NCI-H128 (cell line): Measurements from ENCODE around the gene ZNF92.
"Not testable (repeated sequence)": the region's sequence is repeated elsewhere in the genome, so short reads cannot be mapped to it uniquely, and the experiment has no call there.

Experiments
- DNase-seq: peaks from one replicate; lab custom pipeline; 2025; ENCODE audit not compliant: unreplicated experiment; lab: John Stamatoyannopoulos, UW

The ZNF92 gene

DNA sequence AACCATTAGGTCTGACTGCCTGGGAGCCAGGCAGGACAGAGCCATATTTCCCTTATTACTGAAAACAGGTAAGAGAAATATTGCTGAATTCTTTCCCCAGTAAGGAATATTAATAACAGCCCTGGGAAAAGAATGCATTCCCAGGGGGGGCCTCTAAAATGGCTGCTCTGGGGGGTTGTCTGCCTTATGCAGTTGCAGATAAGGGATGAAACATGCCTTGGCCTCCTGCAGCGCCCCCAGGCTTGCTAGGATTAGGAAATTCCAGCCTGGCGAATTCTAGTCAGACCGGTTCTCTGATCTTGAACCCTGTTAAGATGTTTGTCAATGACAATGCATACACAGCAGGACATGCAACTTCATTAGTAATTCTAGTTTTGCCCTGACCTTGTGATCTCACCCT is 49.6 kb downstream of the ZNF92 start:
- DNase-seq = not testable (repeated sequence)

DNA sequence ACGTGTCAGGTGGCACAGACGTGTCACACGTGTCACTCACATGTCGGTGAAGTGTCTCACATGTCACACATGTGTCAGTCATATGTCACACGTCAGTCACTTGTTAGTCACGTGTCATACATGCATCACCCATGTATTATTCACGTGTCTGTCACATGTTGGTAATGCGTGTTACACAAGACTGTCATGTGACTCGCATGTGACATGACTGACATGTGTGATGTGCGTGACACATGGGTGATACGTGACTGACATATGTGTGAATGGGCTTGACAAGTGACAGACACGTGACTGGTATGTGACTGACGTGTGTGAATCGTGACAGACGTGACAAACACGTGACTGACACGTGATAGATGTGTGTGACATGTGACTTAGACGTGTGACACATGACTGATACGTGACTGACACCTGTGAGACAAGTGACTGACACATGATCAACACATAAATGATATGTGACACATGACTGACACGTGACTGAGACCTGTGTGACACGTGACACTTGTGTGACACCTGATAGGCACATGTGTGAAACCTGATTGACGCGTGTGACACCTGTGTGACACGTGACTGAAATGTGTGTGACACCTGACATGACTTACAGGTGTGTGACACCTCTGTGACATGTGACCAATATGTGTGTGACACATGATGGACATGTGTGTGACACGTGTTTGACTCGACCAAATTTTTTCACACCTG is 56.1 kb downstream of the ZNF92 start:
- no peak for DNase-seq

DNA sequence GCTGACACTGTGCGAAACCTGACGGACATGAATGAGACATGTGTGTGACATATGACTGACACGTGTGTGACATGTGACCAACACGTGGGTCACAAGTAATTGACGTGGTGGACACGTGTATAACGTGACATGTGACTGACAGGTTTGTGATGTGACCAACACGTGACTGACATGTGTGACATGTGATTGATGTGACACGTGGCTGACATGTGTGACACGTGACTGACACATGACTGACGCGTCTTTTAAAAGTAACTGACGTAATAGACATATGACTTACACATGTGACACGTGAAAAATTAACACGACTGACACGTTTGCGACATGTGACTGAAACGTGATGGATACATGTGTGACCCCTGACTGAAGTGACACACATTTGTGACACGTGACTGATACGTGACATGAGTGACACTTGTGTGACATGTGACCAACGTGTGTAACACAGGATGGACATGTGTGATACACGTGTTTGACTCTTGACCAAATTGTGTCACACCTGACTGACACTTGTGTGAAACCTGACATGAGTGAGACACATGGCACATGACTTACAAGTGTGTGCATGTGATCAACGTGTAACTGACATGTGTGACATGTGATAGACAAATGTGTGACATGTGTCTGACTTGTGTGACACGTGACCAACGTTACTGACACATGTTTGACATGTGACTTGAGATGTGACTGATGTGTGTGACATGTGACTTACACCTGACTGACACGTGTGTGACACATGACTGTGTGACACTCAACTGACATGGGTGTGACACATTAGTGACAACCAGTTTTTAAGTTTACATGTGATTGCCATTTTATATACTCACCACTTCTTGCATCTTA is 56.9 kb downstream of the ZNF92 start:
- DNase-seq = no peak

DNA sequence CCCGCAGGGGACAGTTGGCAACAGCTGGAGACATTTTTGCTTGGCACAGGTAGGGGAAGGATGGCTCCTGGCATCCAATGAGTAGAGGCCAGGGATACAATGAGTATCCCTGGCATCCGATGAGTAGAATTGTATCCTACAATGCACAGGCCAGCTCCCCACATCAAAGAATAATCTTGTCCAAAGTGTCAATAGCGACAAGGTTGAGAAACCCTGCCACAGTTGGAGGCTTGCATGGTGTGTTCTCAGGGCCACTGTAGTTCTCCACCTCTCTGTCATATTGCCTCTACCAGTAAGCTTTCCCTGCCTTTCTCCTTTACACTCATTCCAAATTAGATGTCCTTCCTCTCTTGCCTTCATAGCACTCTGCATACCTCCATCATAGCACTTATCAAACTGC is 60.7 kb downstream of the ZNF92 start:
- DNase-seq = no peak

- no peak for DNase-seq
These were observed 62.5 kb downstream of the ZNF92 start for GRCh38 chr7:65436163-65436562.

GRCh38 chr7:65438598-65438997 is 64.9 kb downstream of the ZNF92 start:
- no peak for DNase-seq

GRCh38 chr7:65441010-65441409 is 67.4 kb downstream of the ZNF92 start:
- DNase-seq = no peak

GRCh38 chr7:65444205-65444842 is 70.7 kb downstream of the ZNF92 start:
- DNase-seq = no peak

DNA sequence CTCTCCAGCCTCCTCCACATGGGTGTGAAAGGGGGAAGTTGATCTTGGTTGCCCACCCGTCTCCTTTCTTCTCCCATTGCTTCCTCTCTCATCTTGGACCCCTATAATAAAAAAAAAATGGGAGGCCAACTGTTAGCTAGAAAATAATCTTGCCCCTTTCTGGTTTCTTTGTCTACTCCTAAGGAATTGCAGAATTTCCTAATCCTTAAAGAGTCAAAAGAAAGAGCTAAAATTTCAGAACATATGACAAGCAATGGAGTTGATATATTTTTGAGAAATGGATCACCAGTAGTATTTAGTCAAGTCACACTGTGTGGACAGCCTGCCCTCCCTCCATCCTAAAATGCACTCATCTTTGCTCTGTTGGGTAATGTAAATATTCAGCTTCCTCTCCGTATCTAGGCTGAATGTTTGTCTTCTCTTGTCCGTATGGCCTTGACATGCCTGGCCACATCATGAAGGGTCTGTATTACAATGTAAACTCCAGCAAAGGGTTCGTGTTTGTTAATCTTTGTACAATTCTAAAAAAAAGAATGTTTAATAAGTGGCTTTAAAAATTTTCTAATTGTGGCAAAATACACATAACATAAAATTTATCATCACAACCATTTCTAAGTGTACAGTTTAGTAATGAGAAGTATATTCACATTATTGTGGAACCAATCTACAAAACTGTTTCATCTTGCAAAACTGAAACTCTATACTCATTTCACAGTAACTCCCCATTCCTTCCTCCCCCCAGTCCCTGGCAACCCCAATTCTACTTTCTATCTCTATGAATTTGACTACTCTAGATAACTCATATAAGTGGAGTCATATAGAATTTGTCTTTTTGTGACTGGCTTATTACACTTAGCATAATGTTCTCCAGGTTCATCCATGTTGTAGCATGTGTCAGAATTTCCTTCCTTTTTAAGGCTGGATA is 71.5 kb downstream of the ZNF92 start:
- DNase-seq = no peak

- not testable (repeated sequence) for DNase-seq
These were observed 73.4 kb downstream of the ZNF92 start for GRCh38 chr7:65447041-65447440.

GRCh38 chr7:65448816-65449504 is 75.3 kb downstream of the ZNF92 start:
- DNase-seq = no peak

- DNase-seq = no peak
These were observed 75.8 kb downstream of the ZNF92 start for GRCh38 chr7:65449505-65449852.
